Transverse colon (tissue), 4 donors: Measurements from ENCODE around the gene DGKD.

ENCODE experiments used
- POLR2AphosphoS5 ChIP-seq, 3 donors: sonication (generic); formaldehyde crosslinking; IDR thresholded peaks; one replicate each; pipeline ENCODE4 v1.6.1; 2016; ENCODE audit warnings: antibody characterized with exemption in 3 of 3
- TF ChIP-seq, protein P1 (sequence below), 5 experiments: fragments of 200-600 bp in 3 of 5; fragments of 450-650 bp in 2 of 5; sonication (generic) in 3 of 5; IDR thresholded peaks; 1 replicate in 2 of 5; 2 replicates in 3 of 5; pipeline ENCODE4 v1.5.1; 2016 to 2017; ENCODE audit warnings: antibody characterized with exemption in 5 of 5, inconsistent platforms in 3 of 5, mild to moderate bottlenecking in 2 of 5, moderate library complexity in 1 of 5

DNA sequence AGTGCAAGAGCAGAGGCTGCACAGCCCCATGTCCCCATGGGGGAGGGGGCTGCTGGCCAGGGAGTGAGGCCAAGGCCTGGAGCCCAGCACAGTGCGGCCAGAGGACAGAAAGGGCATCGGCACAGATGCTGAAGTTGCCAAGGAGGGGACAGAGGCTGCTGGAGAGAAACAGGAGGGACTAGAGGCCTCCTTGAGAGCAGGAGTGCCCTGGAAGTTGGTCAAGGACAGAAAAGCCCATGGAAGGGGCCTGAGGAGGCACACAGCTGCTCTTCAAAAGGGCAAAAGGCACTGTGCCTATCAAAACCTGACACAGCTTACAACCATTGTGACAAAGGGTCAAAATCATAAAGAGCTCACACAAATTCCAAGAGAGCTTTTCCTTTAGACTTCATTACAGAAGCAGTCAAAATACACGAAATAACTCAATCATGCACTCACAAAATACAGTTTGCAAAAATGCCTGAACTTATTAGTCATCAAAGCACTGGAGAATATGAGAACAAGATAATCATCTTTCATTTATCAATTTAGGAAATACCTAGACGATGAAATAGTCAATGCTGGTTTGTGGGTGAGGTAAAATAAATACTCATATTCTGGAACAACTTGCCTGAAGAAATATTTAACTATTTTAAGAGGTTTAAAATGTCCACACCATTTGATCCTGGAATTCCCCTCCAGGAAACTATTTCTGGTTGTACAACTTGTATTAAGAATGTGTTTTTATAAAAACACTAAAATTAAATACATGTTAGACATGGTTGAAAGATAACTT is 132.7 kb downstream of the DGKD start:
- TF ChIP-seq, protein P1, sequence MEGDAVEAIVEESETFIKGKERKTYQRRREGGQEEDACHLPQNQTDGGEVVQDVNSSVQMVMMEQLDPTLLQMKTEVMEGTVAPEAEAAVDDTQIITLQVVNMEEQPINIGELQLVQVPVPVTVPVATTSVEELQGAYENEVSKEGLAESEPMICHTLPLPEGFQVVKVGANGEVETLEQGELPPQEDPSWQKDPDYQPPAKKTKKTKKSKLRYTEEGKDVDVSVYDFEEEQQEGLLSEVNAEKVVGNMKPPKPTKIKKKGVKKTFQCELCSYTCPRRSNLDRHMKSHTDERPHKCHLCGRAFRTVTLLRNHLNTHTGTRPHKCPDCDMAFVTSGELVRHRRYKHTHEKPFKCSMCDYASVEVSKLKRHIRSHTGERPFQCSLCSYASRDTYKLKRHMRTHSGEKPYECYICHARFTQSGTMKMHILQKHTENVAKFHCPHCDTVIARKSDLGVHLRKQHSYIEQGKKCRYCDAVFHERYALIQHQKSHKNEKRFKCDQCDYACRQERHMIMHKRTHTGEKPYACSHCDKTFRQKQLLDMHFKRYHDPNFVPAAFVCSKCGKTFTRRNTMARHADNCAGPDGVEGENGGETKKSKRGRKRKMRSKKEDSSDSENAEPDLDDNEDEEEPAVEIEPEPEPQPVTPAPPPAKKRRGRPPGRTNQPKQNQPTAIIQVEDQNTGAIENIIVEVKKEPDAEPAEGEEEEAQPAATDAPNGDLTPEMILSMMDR (IDR thresholded peaks at IDR 0.05): no peak
- no peak for TF ChIP-seq POLR2AphosphoS5 (IDR thresholded peaks at IDR 0.05)
